Brain microvascular endothelial cell (primary cell): ENCODE data around the gene TNIK.

Experiments
- DNase-seq: peaks from one replicate; pipeline ENCODE4 v3.0.0-alpha.2; 2020
- H3K27ac ChIP-seq: fragments of 250-450 bp; sonication (Bioruptor Pico); 2 replicates; pipeline ENCODE4 v1.5.1; 2020; ENCODE audit warnings: mild to moderate bottlenecking, moderate library complexity
- H3K27me3 ChIP-seq: fragments of 250-450 bp; sonication (Bioruptor Pico); replicated peaks from 2 replicates; pipeline ENCODE4 v1.5.1; 2020; ENCODE audit warnings: mild to moderate bottlenecking
- H3K36me3 ChIP-seq: fragments of 250-450 bp; sonication (Bioruptor Pico); replicated peaks from 2 replicates; pipeline ENCODE4 v1.5.1; 2020; ENCODE audit warnings: mild to moderate bottlenecking
- H3K4me3 ChIP-seq: 2 replicates; pipeline ENCODE4 v1.5.1; 2011; ENCODE audit warnings: low read depth, mild to moderate bottlenecking, control low read depth, low read length, moderate library complexity
- in situ Hi-C: cut with HindIII; loops from 2 replicates; pipeline ENCODE4 v1.10.0; 2017; ENCODE audit warnings: low sequenced_read_pairs, low pct_ligation_motif_present
- TF ChIP-seq, protein P1 (sequence below): IDR thresholded peaks from 2 replicates; pipeline ENCODE4 v1.5.1; 2011; ENCODE audit warnings: low read depth, mild to moderate bottlenecking, moderate library complexity, low read length, control low read depth, inconsistent platforms; ENCODE audit errors: missing control alignments

TNIK gene

GRCh38 chr3:171456765-171457606 is 3.2 kb downstream of the TNIK start:
- in situ Hi-C loops, result no loop called here
- Histone ChIP-seq H3K27ac (no peak overlapping the region), H3K36me3 (no peaks in the 10 kb centered on the region), H3K4me3 (no peak overlapping the region), H3K27me3 (no peaks in the 10 kb centered on the region)
- TF ChIP-seq, protein P1, sequence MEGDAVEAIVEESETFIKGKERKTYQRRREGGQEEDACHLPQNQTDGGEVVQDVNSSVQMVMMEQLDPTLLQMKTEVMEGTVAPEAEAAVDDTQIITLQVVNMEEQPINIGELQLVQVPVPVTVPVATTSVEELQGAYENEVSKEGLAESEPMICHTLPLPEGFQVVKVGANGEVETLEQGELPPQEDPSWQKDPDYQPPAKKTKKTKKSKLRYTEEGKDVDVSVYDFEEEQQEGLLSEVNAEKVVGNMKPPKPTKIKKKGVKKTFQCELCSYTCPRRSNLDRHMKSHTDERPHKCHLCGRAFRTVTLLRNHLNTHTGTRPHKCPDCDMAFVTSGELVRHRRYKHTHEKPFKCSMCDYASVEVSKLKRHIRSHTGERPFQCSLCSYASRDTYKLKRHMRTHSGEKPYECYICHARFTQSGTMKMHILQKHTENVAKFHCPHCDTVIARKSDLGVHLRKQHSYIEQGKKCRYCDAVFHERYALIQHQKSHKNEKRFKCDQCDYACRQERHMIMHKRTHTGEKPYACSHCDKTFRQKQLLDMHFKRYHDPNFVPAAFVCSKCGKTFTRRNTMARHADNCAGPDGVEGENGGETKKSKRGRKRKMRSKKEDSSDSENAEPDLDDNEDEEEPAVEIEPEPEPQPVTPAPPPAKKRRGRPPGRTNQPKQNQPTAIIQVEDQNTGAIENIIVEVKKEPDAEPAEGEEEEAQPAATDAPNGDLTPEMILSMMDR, result no peak
- no peak for DNase-seq

GRCh38 chr3:171455603-171456550 is 4.3 kb downstream of the TNIK start:
- Histone ChIP-seq H3K27ac (no peak overlapping the region), H3K4me3 (no peak overlapping the region), H3K27me3 (no peaks in the 10 kb centered on the region), H3K36me3 (no peaks in the 10 kb centered on the region)
- no peak for DNase-seq
- in situ Hi-C loops, result no loop called here
- TF ChIP-seq, protein P1, result no peak

GRCh38 chr3:171454041-171454440 is 6.2 kb downstream of the TNIK start:
- Histone ChIP-seq H3K36me3 (no peaks in the 10 kb centered on the region), H3K4me3 (no peak overlapping the region), H3K27ac (no peak overlapping the region), H3K27me3 (no peaks in the 10 kb centered on the region)
- TF ChIP-seq, protein P1, result no peak
- DNase-seq, result no peak
- in situ Hi-C loops, result no loop called here

GRCh38 chr3:171453180-171453886 is 6.9 kb downstream of the TNIK start:
- no peak overlapping the region for H3K27ac ChIP-seq
- TF ChIP-seq, protein P1, result peak; percentile 67
- H3K36me3 ChIP-seq, result no peaks in the 10 kb centered on the region
- DNase-seq, result no peak
- in situ Hi-C loops, result no loop called here
- H3K27me3 ChIP-seq, result no peaks in the 10 kb centered on the region
- H3K4me3 ChIP-seq, result no peak overlapping the region

DNA sequence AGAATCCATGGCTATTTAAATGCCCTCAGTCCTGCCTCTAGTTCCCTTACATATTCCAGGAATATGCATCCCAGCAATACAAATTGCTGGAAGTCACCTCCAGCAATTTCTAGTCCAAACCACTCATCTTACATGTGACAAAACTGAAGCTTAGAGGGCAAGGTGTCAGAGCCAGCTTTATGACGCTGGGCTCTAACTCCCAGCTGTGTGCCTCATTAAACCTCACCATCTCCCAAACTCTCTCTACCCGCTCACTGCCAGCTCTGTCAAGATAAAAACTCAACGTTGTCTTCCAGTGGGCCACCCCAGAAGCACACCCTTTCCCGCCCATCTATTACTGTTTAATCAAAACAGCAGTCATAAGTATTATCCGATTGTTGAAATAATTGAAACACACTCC is 7.9 kb downstream of the TNIK start:
- TF ChIP-seq, protein P1, result no peak
- in situ Hi-C loops, result no loop called here
- no peak overlapping the region for H3K4me3 ChIP-seq

More for the DNA sequence above, 7.9 kb downstream of the TNIK start:
- Histone ChIP-seq H3K36me3 (no peaks in the 10 kb centered on the region), H3K27me3 (no peaks in the 10 kb centered on the region), H3K27ac (no peak overlapping the region)
- no peak for DNase-seq
